NCI-H226 (cell line): Measurements from ENCODE around the gene LYG1.
"Not testable (repeated sequence)": the region's sequence is repeated elsewhere in the genome, so short reads cannot be mapped to it uniquely, and the experiment has no call there.

Source experiments
- DNase-seq: peaks from one replicate; pipeline ENCODE4 v3.0.0-alpha.2; 2015

Gene LYG1

GRCh38 chr2:99301097-99301496 is at the start of gene LYG1:
TSS of gene LYG1 (minus strand) at chr2:99301197. CDS start at chr2:99295670, 5,527 bp downstream.
- DNase-seq, result not testable (repeated sequence)

GRCh38 chr2:99350194-99350593 is 49.2 kb upstream of the LYG1 start:
- no peak for DNase-seq

- DNase-seq, result no peak
These were observed 47.2 kb upstream of the LYG1 start for GRCh38 chr2:99348173-99348572.

- DNase-seq, result no peak
These were observed 45.2 kb upstream of the LYG1 start for GRCh38 chr2:99346218-99346617.

DNA sequence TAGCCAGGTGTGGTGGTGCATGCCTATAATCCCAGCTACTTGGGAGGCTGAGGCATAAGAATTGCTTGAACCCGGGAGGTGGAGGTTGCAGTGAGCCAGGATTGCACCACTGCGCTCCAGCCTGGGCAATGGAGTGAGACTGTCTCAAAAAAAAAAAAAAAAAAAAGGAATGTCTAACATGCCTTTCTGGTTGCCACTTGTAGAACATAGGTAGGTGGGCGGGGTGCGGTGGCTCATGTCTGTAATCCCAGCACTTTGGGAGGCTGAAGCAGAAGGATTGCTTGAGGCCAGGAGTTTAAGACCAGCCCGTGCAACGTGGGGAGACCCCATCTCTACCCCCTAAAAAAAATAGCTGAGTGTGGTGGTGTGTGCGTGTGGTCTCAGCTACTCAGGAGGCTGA is 44.4 kb upstream of the LYG1 start:
- DNase-seq, result not testable (repeated sequence)

GRCh38 chr2:99342536-99342935 is 41.5 kb upstream of the LYG1 start:
- DNase-seq, result no peak

DNA sequence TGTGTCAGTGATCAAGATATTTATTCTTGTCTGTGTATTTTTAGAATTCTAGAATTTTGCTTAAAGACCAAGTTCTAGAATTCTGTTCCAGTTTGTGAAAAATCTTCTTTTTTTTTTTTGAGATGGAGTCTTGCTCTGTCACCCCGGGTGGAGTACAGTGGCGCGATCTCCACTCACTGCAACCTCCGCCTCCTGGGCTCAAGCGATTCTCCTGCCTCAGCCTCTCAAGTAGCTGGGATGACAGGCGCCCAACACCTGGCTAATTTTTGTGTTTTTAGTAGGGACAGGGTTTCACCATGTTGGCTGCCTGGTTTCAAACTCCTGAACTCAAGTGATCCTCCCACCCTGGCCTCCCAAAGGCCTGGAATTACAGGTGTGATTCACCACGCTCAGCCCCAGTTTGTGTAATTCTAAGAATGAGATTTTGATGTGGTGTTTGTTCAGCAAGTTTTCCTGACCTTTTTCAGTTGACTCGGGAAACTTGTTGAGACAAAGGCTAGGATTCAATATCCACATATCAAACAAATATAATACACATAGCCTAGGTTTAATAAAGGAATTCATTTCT is 39.8 kb upstream of the LYG1 start:
- peak; percentile 13 for DNase-seq

DNA sequence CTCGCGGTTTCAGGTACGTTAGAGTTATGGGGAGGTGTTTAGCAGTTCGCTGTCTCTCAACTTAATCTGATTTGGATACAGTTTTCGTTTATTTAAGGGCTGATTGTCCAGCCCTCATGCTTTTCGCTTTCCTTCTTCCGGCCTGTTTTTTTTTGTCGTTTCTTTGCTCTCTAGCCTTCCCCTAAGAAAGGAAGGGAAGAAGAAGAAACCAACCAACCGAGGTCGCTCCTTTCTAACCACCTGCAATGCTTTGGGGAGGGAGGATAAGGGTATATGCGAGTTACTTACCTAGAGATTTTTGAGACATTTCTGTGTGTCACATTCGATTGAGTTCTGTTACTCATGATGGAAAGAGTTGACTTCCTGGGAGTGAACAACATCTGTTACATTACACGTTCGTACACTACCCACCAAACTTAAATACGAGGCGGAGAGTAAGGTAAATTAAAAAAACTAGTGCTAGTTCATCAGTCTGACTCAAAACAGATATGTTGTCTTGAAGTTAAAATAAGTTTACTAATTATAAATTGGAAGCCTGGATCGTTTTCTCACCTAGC is 37.1 kb upstream of the LYG1 start:
- DNase-seq, result no peak

GRCh38 chr2:99337113-99338028 is 36.4 kb upstream of the LYG1 start, which contains the start of gene EIF5B:
TSS of gene EIF5B (plus strand) at chr2:99337389. CDS start at chr2:99337555, 166 bp downstream.
- DNase-seq, result peak; percentile 97

DNA sequence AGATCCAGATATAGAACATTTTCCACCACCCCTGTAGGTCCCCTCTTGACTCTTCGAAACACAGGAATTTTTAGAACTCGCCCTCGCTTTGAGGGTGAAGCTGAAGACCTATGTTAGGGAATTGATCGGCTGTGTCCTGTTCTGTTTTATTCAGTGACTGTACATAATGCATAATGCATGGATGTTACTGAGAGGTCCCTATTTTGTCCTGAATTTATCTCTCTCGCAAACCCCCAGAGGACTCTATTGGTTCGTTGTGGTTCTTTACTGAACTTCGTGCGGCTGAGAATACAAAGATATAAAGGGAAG is 35.8 kb upstream of the LYG1 start:
- DNase-seq, result no peak

DNA sequence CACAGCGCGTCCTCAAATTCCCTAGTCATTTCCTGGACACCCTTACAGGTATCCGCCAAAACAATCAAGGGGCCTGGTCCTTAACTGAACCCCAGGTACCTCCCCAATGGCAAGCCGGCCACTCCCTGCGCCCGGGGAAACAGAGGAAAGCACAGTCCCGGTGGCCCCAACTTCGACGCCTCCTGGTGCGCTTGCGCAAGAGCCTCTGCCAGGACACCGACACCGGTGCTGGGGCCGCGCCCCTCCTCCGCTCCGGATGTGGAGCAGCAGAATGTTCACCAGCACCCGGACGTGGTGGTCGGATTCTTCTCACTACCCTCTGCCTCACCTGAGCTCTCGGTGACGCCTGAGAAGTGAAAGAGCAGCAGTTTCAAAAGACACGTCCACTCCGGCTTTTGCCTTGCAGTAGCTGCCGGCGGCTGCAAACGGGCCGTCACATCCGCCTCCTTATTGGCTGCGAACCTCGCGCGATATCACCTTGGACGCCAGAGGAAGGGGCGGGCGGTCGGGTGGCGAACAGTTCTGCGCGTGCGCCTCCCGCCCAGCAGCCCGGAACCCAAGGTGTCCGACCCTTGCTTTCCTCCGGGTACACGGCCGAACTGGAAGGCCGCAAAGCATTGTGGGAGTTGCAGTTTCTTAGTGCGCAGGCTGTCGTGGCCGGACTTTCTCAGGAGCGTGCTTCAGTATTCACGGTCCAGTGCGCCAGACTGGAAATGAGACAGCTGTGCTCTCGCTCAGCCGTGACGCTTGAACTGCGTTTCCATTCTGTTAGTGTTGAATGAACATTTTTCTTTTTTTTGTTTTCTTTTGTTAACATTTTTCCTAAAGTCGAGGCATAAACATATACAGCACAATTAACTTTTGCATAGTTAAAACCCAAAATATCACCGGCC is 35.2 kb upstream of the LYG1 start, which contains the start of gene TXNDC9:
Gene TXNDC9 (minus strand): TSS at position 423 of the 893 bp plus-strand sequence. CDS start 3,123 bp downstream, outside the sequence.
- DNase-seq, result peak; percentile 98

DNA sequence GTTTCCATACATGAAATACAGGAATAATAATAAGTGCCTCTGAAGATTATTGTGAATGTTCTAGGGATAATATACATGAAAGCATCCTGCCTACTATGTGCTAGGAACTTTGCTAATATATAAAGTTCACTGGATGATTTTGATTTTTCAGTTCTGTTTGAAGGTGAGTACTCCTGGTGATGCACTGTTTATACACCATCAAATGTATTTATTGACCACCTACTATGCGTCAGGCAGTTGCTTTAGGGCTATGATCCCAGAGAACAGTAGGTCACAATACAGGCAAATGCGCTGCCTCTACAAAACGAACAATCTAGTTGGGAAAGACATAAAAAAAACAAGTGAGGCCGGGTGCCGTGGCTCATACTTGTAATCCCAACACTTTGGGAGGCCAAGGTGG is 24.4 kb upstream of the LYG1 start:
- DNase-seq, result no peak

GRCh38 chr2:99317873-99318200 is 16.8 kb upstream of the LYG1 start:
- not testable (repeated sequence) for DNase-seq

DNA sequence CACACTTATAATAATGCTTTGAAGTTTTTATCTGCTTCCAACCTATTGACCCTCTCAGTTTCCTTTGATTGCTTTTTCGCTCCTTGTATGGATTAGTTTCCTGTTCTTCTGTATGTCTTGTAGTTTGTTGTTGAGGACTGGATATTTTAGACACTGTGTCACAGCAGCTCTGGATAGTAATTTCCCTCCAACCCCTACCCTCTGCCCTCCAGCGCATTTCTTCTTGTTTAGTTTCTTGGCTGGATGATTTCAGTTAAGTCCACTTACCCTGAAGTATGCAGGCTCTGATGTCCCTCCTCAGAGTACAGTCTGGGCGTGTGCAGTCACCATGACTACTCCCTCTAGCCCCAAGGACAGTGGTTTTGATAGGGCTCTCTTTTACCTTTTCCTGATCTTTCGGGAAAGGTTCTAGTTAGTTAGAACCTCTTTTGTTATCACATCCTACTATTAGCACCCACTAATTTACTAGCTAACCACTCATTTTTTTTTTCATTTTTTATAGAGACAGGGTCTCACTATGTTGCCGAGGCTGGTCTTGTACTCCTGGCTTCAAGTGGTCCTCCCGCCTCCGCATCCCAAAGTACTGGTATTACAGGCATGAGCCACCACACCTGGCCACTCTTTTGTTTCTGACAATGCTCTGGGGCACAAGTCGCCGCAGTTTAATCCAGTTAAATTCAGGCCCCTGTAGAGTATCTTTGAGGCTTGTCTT is 16.3 kb upstream of the LYG1 start:
- no peak for DNase-seq

- no peak for DNase-seq
These were observed 1.4 kb downstream of the LYG1 start for GRCh38 chr2:99299580-99299979.

DNA sequence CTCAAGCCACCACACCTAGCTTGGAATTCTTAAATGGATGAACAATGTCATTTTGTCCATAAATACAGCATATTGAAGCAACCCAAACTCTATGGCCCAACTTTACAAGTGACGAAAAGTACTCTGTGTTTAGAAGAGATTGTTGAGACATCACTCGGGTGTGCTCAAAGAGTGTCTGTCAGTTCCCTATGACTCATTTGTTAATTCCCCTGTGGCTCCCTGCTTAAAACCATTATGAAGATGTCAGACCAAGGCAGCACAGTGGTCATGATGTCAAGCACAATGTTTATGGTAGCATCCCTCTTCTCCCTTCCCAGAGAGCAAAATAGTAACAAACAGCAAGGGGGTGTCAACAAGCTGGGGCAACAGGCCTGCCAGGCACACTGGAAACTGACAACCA is 3.0 kb downstream of the LYG1 start:
- DNase-seq, result no peak

GRCh38 chr2:99285526-99285925 is 15.5 kb downstream of the LYG1 start:
- no peak for DNase-seq

DNA sequence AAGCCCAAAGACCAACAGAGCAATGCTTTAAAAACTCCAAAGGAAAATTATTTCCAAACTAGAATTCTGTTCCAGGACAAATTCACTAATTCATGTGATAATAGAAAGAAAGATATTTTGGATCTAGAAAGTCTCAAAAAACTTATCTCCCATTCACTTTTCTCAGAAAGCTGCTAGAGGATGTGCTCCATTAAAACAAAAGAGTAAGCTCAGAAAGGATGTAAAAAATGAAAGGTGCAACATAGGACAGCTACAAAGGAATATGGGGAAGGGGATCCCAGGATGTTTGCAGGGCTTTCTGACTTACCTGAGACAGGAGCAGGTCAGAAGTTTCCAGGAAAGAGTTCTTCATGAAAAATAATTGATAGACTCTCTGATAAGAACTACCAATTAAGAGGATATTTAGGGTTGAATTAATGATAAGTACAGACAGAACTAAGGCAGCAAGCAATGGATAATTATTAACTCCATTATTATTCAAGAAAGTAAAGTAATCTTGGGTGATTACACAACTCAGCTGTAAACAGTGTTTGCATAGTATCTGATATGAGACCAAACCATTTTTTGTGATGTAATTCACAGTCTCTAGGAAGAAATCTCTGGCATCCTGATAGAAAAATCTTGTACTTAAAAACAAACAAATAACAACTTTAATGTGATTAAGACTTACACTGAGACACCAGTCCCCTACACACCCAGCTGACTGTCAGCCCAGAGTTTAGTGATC is 20.9 kb downstream of the LYG1 start:
- DNase-seq, result no peak

DNA sequence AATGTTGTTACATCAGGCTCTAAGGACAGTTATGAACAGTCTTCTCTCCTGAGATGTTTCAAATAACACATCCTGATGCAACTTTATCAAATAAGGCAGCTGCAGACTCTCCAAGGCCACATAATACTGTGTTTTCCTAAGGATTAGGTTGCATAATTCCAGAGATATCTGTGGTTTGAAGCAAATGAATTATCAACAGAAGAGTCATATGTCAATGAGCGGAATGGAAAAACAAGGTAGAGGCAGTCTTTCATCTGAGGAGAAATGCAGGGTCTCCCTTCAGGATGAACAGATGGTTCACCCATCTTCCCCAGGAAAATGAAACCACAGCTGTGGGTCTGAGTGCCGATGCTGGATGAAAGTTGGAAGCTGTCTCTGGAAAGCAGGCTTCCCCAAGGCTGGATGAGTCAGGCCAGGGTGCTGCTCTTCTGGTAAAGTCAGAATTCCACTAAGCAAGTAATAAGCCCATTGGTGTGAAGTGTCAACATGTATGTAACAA is 22.2 kb downstream of the LYG1 start:
- peak; percentile 83 for DNase-seq

- DNase-seq, result not testable (repeated sequence)
These were observed 22.7 kb downstream of the LYG1 start for GRCh38 chr2:99278195-99278765.

GRCh38 chr2:99275882-99276281 is 25.1 kb downstream of the LYG1 start:
- DNase-seq, result no peak
